GM20431 (cell line): ENCODE results near the gene ZCCHC24.

ENCODE experiments used
- in situ Hi-C: fragments of 300-500 bp; cut with MseI, MboI; formaldehyde crosslinking; loops from one replicate; pipeline ENCODE4 v1.15.0; 2020; ENCODE audit warnings: low sequenced_read_pairs; ENCODE audit not compliant: unreplicated experiment

ZCCHC24 gene

GRCh38 chr10:79352035-79352877 lies 93.2 kb downstream of the ZCCHC24 start:
- in situ Hi-C loops, result no loop called here

- in situ Hi-C loops, result no loop called here
Measured at GRCh38 chr10:79351332-79351731, 94.1 kb downstream of the ZCCHC24 start.

GRCh38 chr10:79350407-79351154 lies 94.8 kb downstream of the ZCCHC24 start:
- in situ Hi-C loops, result no loop called here

GRCh38 chr10:79349766-79350406 lies 95.5 kb downstream of the ZCCHC24 start:
- in situ Hi-C loops, result no loop called here

GRCh38 chr10:79349072-79349491 lies 96.3 kb downstream of the ZCCHC24 start:
- in situ Hi-C loops, result no loop called here

- in situ Hi-C loops, result no loop called here
Measured at GRCh38 chr10:79348640-79348988, 96.8 kb downstream of the ZCCHC24 start.

- in situ Hi-C loops, result no loop called here
Measured at GRCh38 chr10:79347894-79348639, 97.4 kb downstream of the ZCCHC24 start.

- in situ Hi-C loops, result no loop called here
Measured at GRCh38 chr10:79347226-79347893, 98.1 kb downstream of the ZCCHC24 start, which contains the start of gene PPIF. TSS of gene PPIF (plus strand) at chr10:79347469. CDS start at chr10:79347549, 80 bp downstream.

- in situ Hi-C loops, result no loop called here
Measured at GRCh38 chr10:79346388-79347225, 98.8 kb downstream of the ZCCHC24 start.

GRCh38 chr10:79346012-79346340 lies 99.4 kb downstream of the ZCCHC24 start:
- in situ Hi-C loops, result no loop called here

GRCh38 chr10:79345241-79346011 lies 100.0 kb downstream of the ZCCHC24 start:
- in situ Hi-C loops, result no loop called here

- in situ Hi-C loops, result no loop called here
Measured at GRCh38 chr10:79344502-79345195, 100.8 kb downstream of the ZCCHC24 start.

- in situ Hi-C loops, result no loop called here
Measured at GRCh38 chr10:79342811-79343561, 102.4 kb downstream of the ZCCHC24 start.

- in situ Hi-C loops, result no loop called here
Measured at GRCh38 chr10:79342295-79342761, 103.1 kb downstream of the ZCCHC24 start.

GRCh38 chr10:79340646-79341244 lies 104.7 kb downstream of the ZCCHC24 start:
- in situ Hi-C loops, result no loop called here

GRCh38 chr10:79339266-79339665 lies 106.2 kb downstream of the ZCCHC24 start:
- in situ Hi-C loops, result no loop called here
